ENCODE results near the gene GARIN3. TPM values are rescaled to one million over a fixed set of nuclear protein-coding genes. Genes with fewer than 3 reads are reported as not detected.

GARIN3 gene
- total RNA-seq, 1 donor from 2014 or later: not detected

- no peak overlapping the region for H3K4me3 ChIP-seq (ENCODE audit: low read depth, low read length)
- TF ChIP-seq CTCF (IDR thresholded peaks at IDR 0.05; ENCODE audit: insufficient read depth, low read length, poor library complexity, severe bottlenecking): no peak
- no peaks in the 10 kb centered on the region for H3K27me3 ChIP-seq (ENCODE audit: control insufficient read depth, insufficient read depth, low read length)
- no peak for DNase-seq (ENCODE audit: low read depth)
- no peaks in the 10 kb centered on the region for H3K36me3 ChIP-seq (ENCODE audit: control insufficient read depth, insufficient read depth, low read length)
These were observed 32.4 kb upstream of the GARIN3 start for GRCh38 chr5:157198277-157198986.

GRCh38 chr5:157197086-157197485 is 31.0 kb upstream of the GARIN3 start:
- TF ChIP-seq CTCF (IDR thresholded peaks at IDR 0.05; ENCODE audit: insufficient read depth, low read length, poor library complexity, severe bottlenecking): no peak
- Histone ChIP-seq H3K36me3 (ENCODE audit: control insufficient read depth, insufficient read depth, low read length) (no peaks in the 10 kb centered on the region), H3K4me3 (ENCODE audit: low read depth, low read length) (no peak overlapping the region), H3K27me3 (ENCODE audit: control insufficient read depth, insufficient read depth, low read length) (no peaks in the 10 kb centered on the region)
- DNase-seq (ENCODE audit: low read depth): no peak

GRCh38 chr5:157196045-157196444 is 30.0 kb upstream of the GARIN3 start:
- DNase-seq (ENCODE audit: low read depth): no peak
- Histone ChIP-seq H3K27me3 (ENCODE audit: control insufficient read depth, insufficient read depth, low read length) (no peaks in the 10 kb centered on the region), H3K4me3 (ENCODE audit: low read depth, low read length) (no peak overlapping the region), H3K36me3 (ENCODE audit: control insufficient read depth, insufficient read depth, low read length) (no peaks in the 10 kb centered on the region)
- TF ChIP-seq CTCF (IDR thresholded peaks at IDR 0.05; ENCODE audit: insufficient read depth, low read length, poor library complexity, severe bottlenecking): no peak

GRCh38 chr5:157193699-157194424 is 27.8 kb upstream of the GARIN3 start:
- Histone ChIP-seq H3K4me3 (ENCODE audit: low read depth, low read length) (no peak overlapping the region), H3K27me3 (ENCODE audit: control insufficient read depth, insufficient read depth, low read length) (no peaks in the 10 kb centered on the region), H3K36me3 (ENCODE audit: control insufficient read depth, insufficient read depth, low read length) (no peaks in the 10 kb centered on the region)
- no peak for TF ChIP-seq CTCF (IDR thresholded peaks at IDR 0.05; ENCODE audit: insufficient read depth, low read length, poor library complexity, severe bottlenecking)
- no peak for DNase-seq (ENCODE audit: low read depth)

GRCh38 chr5:157189223-157189622 is 23.2 kb upstream of the GARIN3 start:
- no peak for TF ChIP-seq CTCF (IDR thresholded peaks at IDR 0.05; ENCODE audit: insufficient read depth, low read length, poor library complexity, severe bottlenecking)
- no peak for DNase-seq (ENCODE audit: low read depth)
- no peaks in the 10 kb centered on the region for H3K36me3 ChIP-seq (ENCODE audit: control insufficient read depth, insufficient read depth, low read length)
- H3K4me3 ChIP-seq (ENCODE audit: low read depth, low read length): no peak overlapping the region
- no peaks in the 10 kb centered on the region for H3K27me3 ChIP-seq (ENCODE audit: control insufficient read depth, insufficient read depth, low read length)

Data from kidney epithelial cell (primary cell).